ENCODE data around the gene CYB561. TPM values are rescaled to one million over a fixed set of nuclear protein-coding genes. Genes with fewer than 3 reads are reported as not detected.

The CYB561 gene
- total and polyA plus RNA-seq, 9 of the 15 experiments (the other 6 are each of a cell fraction or from before 2014, with no cell fraction given) = 4.0 to 30.8 (median 17.4) TPM

GRCh38 chr17:63419949-63420867 lies 25.9 kb downstream of the CYB561 start (continued):
- TF ChIP-seq ZNF318 (IDR thresholded peaks at IDR 0.05; ENCODE audit: borderline replicate concordance in 1 of 2, low read depth in 1 of 2) (no peak), ZNF384 (IDR thresholded peaks at IDR 0.05; ENCODE audit: low read depth, low read length) (no peak), TSC22D4 (tag; IDR thresholded peaks at IDR 0.05) (no peak), XRCC3 (IDR thresholded peaks at IDR 0.05) (no peak), PHB2 (IDR thresholded peaks at IDR 0.05; ENCODE audit: low read depth) (peak; percentile 68; the same call in 1 of the 2 replicates), SRSF1 (IDR thresholded peaks at IDR 0.05; ENCODE audit: low read depth, low read length) (no peak), STAT5B (CRISPR knock-in tag; IDR thresholded peaks at IDR 0.05) (no peak), ZNF445 (CRISPR knock-in tag; IDR thresholded peaks at IDR 0.05; ENCODE audit: low read depth) (peak; percentile 73; the same call in 1 of the 2 replicates), CEBPB (tag; IDR thresholded peaks at IDR 0.05) (no peak), ZBTB34 (CRISPR knock-in tag; IDR thresholded peaks at IDR 0.05) (no peak), ZBTB7A (IDR thresholded peaks at IDR 0.05; ENCODE audit: borderline replicate concordance, control insufficient read depth, low read depth, low read length) (peak; percentile 85; the same call in 1 of the 2 replicates), TRIM24 (IDR thresholded peaks at IDR 0.05) (peak; percentile 92 to 93), ASH1L (IDR thresholded peaks at IDR 0.05; ENCODE audit: borderline replicate concordance, low read depth, partially characterized antibody) (no peak), MAFF (IDR thresholded peaks at IDR 0.05; ENCODE audit: low read length) (no peak)
